Caco-2 (cell line): ENCODE results near the gene ACTR1A. TPM values are rescaled to one million over a fixed set of nuclear protein-coding genes. Genes with fewer than 3 reads are reported as not detected.
A peak's percentile ranks its signal among the peaks of the same experiment; 100 is the strongest.

Source experiments
- BruUV-seq: library from RNA; stranded (reverse); fragments of 400-500 nt; replicated peaks from 2 replicates; lab custom pipeline; 2021; lab: Mats Ljungman, UMichigan
- CTCF ChIA-PET: fragments of 300-600 bp; sonication (Branson Sonifier 250); formaldehyde crosslinking; loops from one replicate; lab custom pipeline; 2022; ENCODE audit warnings: antibody characterized with exemption; lab: Charles Lee
- POLR2A ChIA-PET: fragments of 300-600 bp; sonication (Branson Sonifier 250); formaldehyde crosslinking; loops from one replicate; lab custom pipeline; 2022; ENCODE audit warnings: antibody characterized with exemption; lab: Charles Lee
- DNase-seq, 2 experiments: peaks; one replicate each; pipeline versions ENCODE4 v3.0.0 to v3.0.0-alpha.2; 2020 to 2022
- H3K27me3 ChIP-seq: replicated peaks from 2 replicates; pipeline ENCODE4 v1.6.0; 2011; ENCODE audit warnings: low read length; ENCODE audit not compliant: control insufficient read depth, insufficient read depth
- H3K36me3 ChIP-seq: 2 replicates; pipeline ENCODE4 v1.5.1; 2011; ENCODE audit warnings: low read length; ENCODE audit not compliant: control insufficient read depth, insufficient read depth
- H3K4me1 ChIP-seq: fragments of 250-450 bp; sonication (Bioruptor Pico); 2 replicates; pipeline ENCODE4 v1.5.1; 2020; ENCODE audit warnings: mild to moderate bottlenecking
- H3K4me3 ChIP-seq: 2 replicates; pipeline ENCODE4 v1.5.1; 2011; ENCODE audit warnings: low read depth, mild to moderate bottlenecking, control low read depth, low read length
- H3K9me3 ChIP-seq: fragments of 250-450 bp; sonication (Bioruptor Pico); 2 replicates; pipeline ENCODE4 v1.5.1; 2020; ENCODE audit warnings: mild to moderate bottlenecking, moderate library complexity
- H3K27ac Mint-ChIP-seq: one replicate; pipeline ENCODE4 v1.8.0; 2022; ENCODE audit warnings: mixed read lengths; ENCODE audit not compliant: unreplicated experiment
- H3K27me3 Mint-ChIP-seq: one replicate; pipeline ENCODE4 v1.8.0; 2022; ENCODE audit warnings: mixed read lengths; ENCODE audit not compliant: insufficient read depth, unreplicated experiment
- H3K36me3 Mint-ChIP-seq: one replicate; pipeline ENCODE4 v1.8.0; 2022; ENCODE audit warnings: mild to moderate bottlenecking, mixed read lengths; ENCODE audit not compliant: insufficient read depth, unreplicated experiment
- H3K4me1 Mint-ChIP-seq: one replicate; pipeline ENCODE4 v1.8.0; 2022; ENCODE audit warnings: low read depth, mixed read lengths; ENCODE audit not compliant: unreplicated experiment
- H3K4me3 Mint-ChIP-seq: one replicate; pipeline ENCODE4 v1.8.0; 2022; ENCODE audit warnings: mild to moderate bottlenecking, moderate library complexity, mixed read lengths; ENCODE audit not compliant: unreplicated experiment
- H3K9me3 Mint-ChIP-seq: one replicate; pipeline ENCODE4 v1.8.0; 2022; ENCODE audit warnings: mixed read lengths; ENCODE audit not compliant: unreplicated experiment
- CTCF ChIP-seq, 2 experiments: fragments of 200-600 bp in 1 of 2; IDR thresholded peaks; 1 replicate in 1 of 2; 2 replicates in 1 of 2; pipeline versions ENCODE4 v1.5.1 to v1.8.0; 2011 to 2022; ENCODE audit warnings: antibody characterized with exemption in 1 of 2, control low read depth in 1 of 2, inconsistent platforms in 1 of 2, low read depth in 1 of 2, low read length in 1 of 2, mild to moderate bottlenecking in 1 of 2, moderate library complexity in 1 of 2; ENCODE audit not compliant: insufficient read depth in 1 of 2, severe bottlenecking in 1 of 2, unreplicated experiment in 1 of 2
- intact Hi-C: fragments of 100-400 bp; cut with micrococcal nuclease; formaldehyde crosslinking; loops from one replicate; pipeline ENCODE4 v1.10.0; 2022; ENCODE audit not compliant: unreplicated experiment
- total RNA-seq: library from RNA; stranded (reverse); gene quantifications from 2 replicates; pipeline ENCODE4 v1.2.3, GENCODE V29; 2022

The ACTR1A gene
- total RNA-seq, 1 experiment from 2014 or later = 65.9 TPM

DNA sequence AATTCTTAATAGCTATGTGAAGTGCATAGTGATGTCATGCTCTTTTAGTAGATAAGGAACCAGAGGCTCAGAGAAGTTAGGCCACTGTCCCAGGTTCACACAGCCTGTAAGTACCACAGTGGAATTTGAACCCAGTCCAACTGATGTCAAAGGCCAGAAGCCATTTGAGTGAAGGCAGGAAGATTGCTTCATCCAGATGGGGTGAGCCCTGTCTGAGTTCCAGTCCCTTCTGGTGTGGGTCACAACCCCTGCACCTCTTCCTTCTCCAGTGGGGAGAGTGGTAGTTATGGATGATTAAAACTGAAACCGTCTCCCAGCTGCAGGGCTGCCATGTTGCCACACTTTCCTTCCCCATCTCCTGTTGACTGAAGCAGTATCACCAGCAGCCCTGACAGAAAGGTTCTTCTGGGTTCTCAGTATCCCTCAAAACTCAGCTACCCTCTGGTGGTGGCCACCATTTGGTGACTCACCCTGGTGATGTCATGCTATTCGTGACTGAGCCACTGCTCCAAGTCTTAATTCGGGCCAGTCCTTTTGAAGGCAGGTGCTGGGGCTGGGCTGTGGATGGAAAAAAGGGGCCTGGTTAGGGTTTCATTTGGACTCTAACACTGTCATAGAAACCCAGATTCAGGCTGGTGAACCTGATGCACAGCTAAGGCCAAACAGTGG is 49.7 kb downstream of the ACTR1A start:
- H3K27me3 Mint-ChIP-seq = no peaks in the 10 kb centered on the region

GRCh38 chr10:102451105-102451969 is 51.2 kb downstream of the ACTR1A start, which contains the start of gene C10orf95:
TSS of gene C10orf95 (minus strand) at chr10:102451543. CDS start at chr10:102451093, 450 bp downstream.
- H3K4me3 ChIP-seq = peak within 1 kb of the TSS; percentile 84
- DNase-seq = no peak
- POLR2A ChIA-PET = interaction anchor here (0.6 to 2.4 kb wide), 7 partner anchors 9 to 142 kb away, joined by 3 to 23 read pairs (median 5); partner anchors contain the start of gene CUEDC2
- H3K4me1 ChIP-seq = peaks cover 49% of the 10 kb centered on the region
- no peaks in the 10 kb centered on the region for H3K9me3 ChIP-seq
- intact Hi-C loops = no loop called here
- 0 out of 2 replicates have a peak, but pooled peaks cover 1% of the 10 kb centered on the region for H3K36me3 ChIP-seq
- CTCF ChIA-PET = interaction anchor here (0.6 to 2.0 kb wide), 6 partner anchors 19 to 282 kb away, joined by 3 to 8 read pairs (median 4); partner anchors contain the start of genes ARL3, CUEDC2, SFXN2 and TRIM8
- H3K27me3 ChIP-seq = no peaks in the 10 kb centered on the region
- peaks cover 30% of the 10 kb centered on the region for H3K4me1 Mint-ChIP-seq
- BruUV-seq = no TSS peak
- H3K27ac Mint-ChIP-seq = peak within 1 kb of the TSS; percentile 90
- no peaks in the 10 kb centered on the region for H3K27me3 Mint-ChIP-seq
- TF ChIP-seq CTCF (IDR thresholded peaks at IDR 0.05; ENCODE audit: insufficient read depth in 1 of 2, low read depth in 1 of 2, low read length in 1 of 2, severe bottlenecking in 1 of 2, unreplicated experiment in 1 of 2) = no peak
- peaks cover 59% of the 10 kb centered on the region for H3K36me3 Mint-ChIP-seq
- no peaks in the 10 kb centered on the region for H3K9me3 Mint-ChIP-seq
- H3K4me3 Mint-ChIP-seq = peak within 1 kb of the TSS; percentile 90

More for the DNA sequence above, 49.7 kb downstream of the ACTR1A start:
- H3K36me3 ChIP-seq = 0 out of 2 replicates have a peak, but pooled peaks cover 1% of the 10 kb centered on the region
- no peak overlapping the region for H3K4me3 ChIP-seq
- BruUV-seq = no TSS peak
- TF ChIP-seq CTCF (IDR thresholded peaks at IDR 0.05; ENCODE audit: insufficient read depth in 1 of 2, low read depth in 1 of 2, low read length in 1 of 2, severe bottlenecking in 1 of 2, unreplicated experiment in 1 of 2) = no peak
- intact Hi-C loops = no loop called here
- Mint-ChIP-seq H3K4me1 (peaks cover 30% of the 10 kb centered on the region), H3K4me3 (peak overlapping the region; percentile 51), H3K36me3 (peaks cover 63% of the 10 kb centered on the region), H3K9me3 (no peaks in the 10 kb centered on the region), H3K27ac (peak overlapping the region; percentile 91)
- H3K4me1 ChIP-seq = peaks cover 53% of the 10 kb centered on the region
- H3K27me3 ChIP-seq = no peaks in the 10 kb centered on the region
- POLR2A ChIA-PET = interaction anchor here (0.6 to 0.7 kb wide), 2 partner anchors 49 to 261 kb away, joined by 3 to 5 read pairs; no protein-coding TSS in a partner anchor
- no peak for DNase-seq
- CTCF ChIA-PET = interaction anchor here (0.6 to 1.2 kb wide), 3 partner anchors 32 to 54 kb away, joined by 3 read pairs; partner anchors contain the start of genes ACTR1A and FBXL15
- H3K9me3 ChIP-seq = no peaks in the 10 kb centered on the region
